Loucy (cell line): ENCODE results near the gene MFAP1.
"Not testable (repeated sequence)": the region's sequence is repeated elsewhere in the genome, so short reads cannot be mapped to it uniquely, and the experiment has no call there.

ENCODE experiments used
- H2AFZ ChIP-seq: fragments of 200-600 bp; sonication (generic); 2 replicates; pipeline ENCODE4 v1.6.0; 2016; ENCODE audit warnings: antibody characterized with exemption, mild to moderate bottlenecking, low read length, moderate library complexity
- H3F3A ChIP-seq: fragments of 200-600 bp; 2 replicates; pipeline ENCODE4 v1.6.0; 2016; ENCODE audit warnings: antibody characterized with exemption, low read depth, mild to moderate bottlenecking
- H3K27me3 ChIP-seq: fragments of 200-600 bp; sonication (generic); 2 replicates; pipeline ENCODE4 v1.6.1; 2014; ENCODE audit warnings: low read length, mild to moderate bottlenecking; ENCODE audit not compliant: insufficient read depth, poor library complexity, severe bottlenecking
- H3K36me3 ChIP-seq: fragments of 200-600 bp; sonication (generic); 2 replicates; pipeline ENCODE4 v1.6.1; 2016; ENCODE audit warnings: low read length; ENCODE audit not compliant: insufficient read depth
- H3K4me1 ChIP-seq: fragments of 200-600 bp; sonication (generic); 2 replicates; pipeline ENCODE4 v1.5.1; 2014; ENCODE audit warnings: low read length, mild to moderate bottlenecking; ENCODE audit not compliant: insufficient read depth, poor library complexity, severe bottlenecking
- H3K4me2 ChIP-seq: fragments of 200-600 bp; sonication (generic); 2 replicates; pipeline ENCODE4 v1.6.0; 2014; ENCODE audit warnings: antibody characterized with exemption, low read length, low read depth, mild to moderate bottlenecking; ENCODE audit not compliant: poor library complexity, severe bottlenecking
- H3K4me3 ChIP-seq: fragments of 200-600 bp; sonication (generic); 2 replicates; pipeline ENCODE4 v1.5.1; 2014; ENCODE audit warnings: low read length, mild to moderate bottlenecking, mixed read lengths; ENCODE audit not compliant: poor library complexity, severe bottlenecking
- H3K79me2 ChIP-seq: fragments of 200-600 bp; sonication (generic); 2 replicates; pipeline ENCODE4 v1.6.1; 2014; ENCODE audit warnings: low read length; ENCODE audit not compliant: insufficient read depth
- H3K9ac ChIP-seq: fragments of 200-600 bp; sonication (generic); 2 replicates; pipeline ENCODE4 v1.6.0; 2014; ENCODE audit warnings: mild to moderate bottlenecking, low read depth, low read length, moderate library complexity; ENCODE audit not compliant: poor library complexity, severe bottlenecking
- H3K9me2 ChIP-seq: fragments of 200-600 bp; sonication (generic); replicated peaks from 2 replicates; pipeline ENCODE4 v1.6.1; 2016; ENCODE audit warnings: low read depth, low read length, mixed read lengths
- H3K9me3 ChIP-seq: fragments of 200-600 bp; sonication (generic); 2 replicates; pipeline ENCODE4 v1.6.1; 2014; ENCODE audit warnings: mild to moderate bottlenecking, antibody characterized with exemption, low read length, low read depth; ENCODE audit not compliant: insufficient read depth
- H4K20me1 ChIP-seq: fragments of 200-600 bp; sonication (generic); 2 replicates; pipeline ENCODE4 v1.6.0; 2014; ENCODE audit warnings: antibody characterized with exemption, low read length, mild to moderate bottlenecking; ENCODE audit not compliant: insufficient read depth, poor library complexity, severe bottlenecking
- EZH2phosphoT487 ChIP-seq: fragments of 200-600 bp; IDR thresholded peaks from 2 replicates; pipeline ENCODE4 v1.6.1; 2018; ENCODE audit warnings: antibody characterized with exemption, mild to moderate bottlenecking, moderate library complexity, borderline replicate concordance
- TF ChIP-seq, protein P1 (sequence below): fragments of 200-600 bp; sonication (generic); conservative IDR thresholded peaks from 2 replicates; pipeline ENCODE4 v1.5.1; 2014; ENCODE audit warnings: mild to moderate bottlenecking, antibody characterized with exemption, low read length

The MFAP1 gene

DNA sequence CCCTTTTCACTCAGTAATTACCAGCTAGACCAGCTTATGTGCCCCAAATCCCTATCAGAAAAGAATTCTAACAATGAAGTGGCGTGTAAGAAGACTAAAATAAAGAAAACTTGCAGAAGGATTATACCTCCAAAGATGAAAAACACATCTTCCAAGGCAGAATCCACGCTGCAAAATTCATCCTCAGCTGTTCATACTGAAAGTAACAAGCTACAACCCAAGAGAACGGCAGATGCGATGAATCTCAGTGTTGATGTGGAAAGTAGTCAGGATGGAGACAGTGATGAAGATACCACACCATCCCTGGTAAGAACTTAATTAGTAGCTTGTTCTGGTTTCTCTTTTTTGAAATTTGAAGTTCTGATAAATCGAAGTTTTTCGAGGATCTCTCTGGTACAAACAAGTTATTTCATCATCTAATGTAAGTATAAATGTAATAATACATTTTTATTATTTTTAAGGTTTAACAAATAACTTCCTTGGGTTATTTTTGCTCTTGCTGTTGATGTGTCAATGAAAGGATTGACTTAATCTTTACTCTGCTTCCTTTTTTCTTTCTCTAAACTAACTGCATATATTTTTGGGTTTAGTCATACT is 3.7 kb upstream of the MFAP1 start:
- Histone ChIP-seq H3K4me3 (peak overlapping the region; percentile 86), H3K9me3 (no peaks in the 10 kb centered on the region), H2AFZ (peak overlapping the region; percentile 34; the same call in 1 of the 2 replicates), H3F3A (no peaks in the 10 kb centered on the region), H3K4me1 (peaks cover 53% of the 10 kb centered on the region), H4K20me1 (peaks cover 6% of the 10 kb centered on the region), H3K9ac (peak overlapping the region; percentile 88), H3K27me3 (no peaks in the 10 kb centered on the region), H3K79me2 (peaks cover 88% of the 10 kb centered on the region), H3K9me2 (no peaks in the 10 kb centered on the region), H3K4me2 (peak overlapping the region; percentile 75), H3K36me3 (no peaks in the 10 kb centered on the region)
- no peak for TF ChIP-seq EZH2phosphoT487
- TF ChIP-seq, protein P1, sequence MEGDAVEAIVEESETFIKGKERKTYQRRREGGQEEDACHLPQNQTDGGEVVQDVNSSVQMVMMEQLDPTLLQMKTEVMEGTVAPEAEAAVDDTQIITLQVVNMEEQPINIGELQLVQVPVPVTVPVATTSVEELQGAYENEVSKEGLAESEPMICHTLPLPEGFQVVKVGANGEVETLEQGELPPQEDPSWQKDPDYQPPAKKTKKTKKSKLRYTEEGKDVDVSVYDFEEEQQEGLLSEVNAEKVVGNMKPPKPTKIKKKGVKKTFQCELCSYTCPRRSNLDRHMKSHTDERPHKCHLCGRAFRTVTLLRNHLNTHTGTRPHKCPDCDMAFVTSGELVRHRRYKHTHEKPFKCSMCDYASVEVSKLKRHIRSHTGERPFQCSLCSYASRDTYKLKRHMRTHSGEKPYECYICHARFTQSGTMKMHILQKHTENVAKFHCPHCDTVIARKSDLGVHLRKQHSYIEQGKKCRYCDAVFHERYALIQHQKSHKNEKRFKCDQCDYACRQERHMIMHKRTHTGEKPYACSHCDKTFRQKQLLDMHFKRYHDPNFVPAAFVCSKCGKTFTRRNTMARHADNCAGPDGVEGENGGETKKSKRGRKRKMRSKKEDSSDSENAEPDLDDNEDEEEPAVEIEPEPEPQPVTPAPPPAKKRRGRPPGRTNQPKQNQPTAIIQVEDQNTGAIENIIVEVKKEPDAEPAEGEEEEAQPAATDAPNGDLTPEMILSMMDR, result no peak

DNA sequence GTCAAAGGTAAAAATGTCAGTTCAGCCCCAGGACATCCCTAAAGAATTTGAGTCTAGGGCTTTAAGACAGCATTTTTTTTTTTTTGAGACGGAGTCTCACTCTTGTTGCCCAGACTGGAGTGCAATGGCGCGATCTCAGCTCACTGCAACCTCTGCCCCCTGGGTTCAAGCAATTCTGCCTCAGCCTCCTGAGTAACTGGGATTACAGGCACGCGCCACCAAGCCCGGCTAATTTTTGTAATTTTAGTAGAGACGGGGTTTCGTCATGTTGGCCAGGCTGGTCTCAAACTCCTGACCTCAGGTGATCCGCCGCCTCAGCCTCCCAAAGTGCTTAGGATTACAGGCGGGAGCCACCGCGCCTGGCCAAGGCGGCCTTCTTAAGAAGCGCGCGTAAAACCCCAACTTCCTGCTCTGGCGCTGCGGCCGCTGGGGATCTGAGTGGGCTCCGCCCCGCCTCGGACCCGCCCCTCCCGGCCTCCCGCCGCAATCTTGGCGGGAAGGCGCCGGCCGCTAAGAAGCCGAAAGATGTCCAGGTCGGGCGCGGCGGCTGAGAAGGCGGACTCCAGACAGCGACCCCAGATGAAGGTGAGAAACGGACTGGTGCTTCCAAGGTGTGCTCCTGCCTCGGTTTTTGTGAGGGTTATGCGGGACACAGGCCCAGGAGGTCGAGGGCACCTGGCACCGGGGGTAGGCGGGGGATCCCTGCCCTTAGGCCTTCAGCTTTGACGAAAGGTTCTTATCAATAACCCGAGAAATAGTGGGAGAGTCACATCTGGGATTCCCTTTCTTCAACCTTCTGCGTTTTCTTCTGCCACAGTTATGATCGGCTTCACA is 2.2 kb upstream of the MFAP1 start, which contains the start of gene WDR76:
TSS of gene WDR76 (plus strand) at position 495 of the 834 bp plus-strand sequence. CDS start at position 526, 31 bp downstream.
- no peaks in the 10 kb centered on the region for H3K27me3 ChIP-seq
- H3K4me2 ChIP-seq, result peak within 1 kb of the TSS; percentile 75
- no peaks in the 10 kb centered on the region for H3K9me2 ChIP-seq
- peaks cover 87% of the 10 kb centered on the region for H3K79me2 ChIP-seq
- H3K9me3 ChIP-seq, result no peaks in the 10 kb centered on the region
- H3F3A ChIP-seq, result no peaks in the 10 kb centered on the region
- peak within 1 kb of the TSS; percentile 88 for H3K9ac ChIP-seq
- peaks cover 11% of the 10 kb centered on the region for H4K20me1 ChIP-seq
- no peaks in the 10 kb centered on the region for H3K36me3 ChIP-seq
- H2AFZ ChIP-seq, result peak within 1 kb of the TSS; percentile 99
- peak within 1 kb of the TSS; percentile 96 for H3K4me3 ChIP-seq
- H3K4me1 ChIP-seq, result peaks cover 54% of the 10 kb centered on the region
- TF ChIP-seq, protein P1, result no peak
- TF ChIP-seq EZH2phosphoT487, result no peak

DNA sequence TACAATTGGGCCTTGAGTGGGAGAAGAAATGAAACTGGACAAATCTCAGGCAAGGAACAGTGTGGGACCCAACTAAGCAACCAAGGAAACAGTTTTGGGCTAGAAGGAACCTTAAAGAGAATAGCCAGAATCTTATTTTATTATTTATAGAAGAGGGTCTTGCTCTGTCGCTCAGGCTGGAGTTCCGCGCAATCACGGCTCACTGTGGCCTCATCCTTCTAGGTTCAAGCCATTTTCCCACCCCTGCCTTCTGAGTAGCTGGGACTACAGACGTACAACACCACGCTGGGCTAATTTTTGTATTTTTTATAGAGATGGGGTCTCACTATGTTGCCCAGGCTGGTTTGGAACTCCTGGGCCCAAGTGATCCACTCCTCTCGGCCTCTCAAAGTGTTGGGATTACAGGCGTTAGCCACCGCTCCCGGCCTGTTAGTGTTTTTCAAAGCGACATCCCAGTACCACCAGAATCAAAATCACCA is 1.6 kb upstream of the MFAP1 start:
- TF ChIP-seq, protein P1, result no peak
- no peak for TF ChIP-seq EZH2phosphoT487
- Histone ChIP-seq H3K36me3 (no peaks in the 10 kb centered on the region), H3K9ac (peak overlapping the region; percentile 88), H3K9me3 (no peaks in the 10 kb centered on the region), H3K9me2 (no peaks in the 10 kb centered on the region), H3K27me3 (no peaks in the 10 kb centered on the region), H3K4me1 (peaks cover 55% of the 10 kb centered on the region), H3K4me3 (peak overlapping the region; percentile 96), H2AFZ (no peak overlapping the region), H3F3A (no peaks in the 10 kb centered on the region), H4K20me1 (peaks cover 18% of the 10 kb centered on the region), H3K79me2 (peaks cover 87% of the 10 kb centered on the region), H3K4me2 (peak overlapping the region; percentile 75)

DNA sequence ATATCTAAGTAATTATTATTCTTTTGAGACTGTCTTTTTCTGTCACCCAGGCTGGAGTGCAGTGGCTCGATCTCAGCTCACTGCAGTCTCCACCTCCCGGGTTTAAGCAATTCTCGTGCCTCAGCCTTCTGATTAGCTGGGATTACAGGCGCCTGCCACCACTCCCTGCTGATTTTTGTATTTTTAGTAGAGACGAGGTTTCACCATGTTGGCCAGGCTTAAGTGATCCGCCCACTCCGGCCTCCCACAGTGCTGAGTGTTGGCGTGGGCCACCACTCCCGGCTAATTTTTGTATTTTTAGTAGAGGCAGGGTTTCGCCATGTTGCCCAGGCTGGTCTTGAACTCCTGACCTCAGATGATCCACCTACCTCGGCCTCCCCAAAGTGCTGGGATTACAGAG is 815 bp upstream of the MFAP1 start:
- not testable (repeated sequence) for H3K27me3 ChIP-seq, H3K36me3 ChIP-seq, H3F3A ChIP-seq, H3K9me3 ChIP-seq, H3K9me2 ChIP-seq, H2AFZ ChIP-seq
- H4K20me1 ChIP-seq, result peaks cover 21% of the 10 kb centered on the region
- peak overlapping the region; percentile 75 for H3K4me2 ChIP-seq
- peak overlapping the region; percentile 88 for H3K9ac ChIP-seq
- H3K4me1 ChIP-seq, result peaks cover 55% of the 10 kb centered on the region
- H3K4me3 ChIP-seq, result peak overlapping the region; percentile 96
- H3K79me2 ChIP-seq, result peaks cover 87% of the 10 kb centered on the region
